GM06990 (cell line): ENCODE measurements around the gene GRM4.

Experiments used
- DNase-seq: peaks from one replicate; pipeline ENCODE4 v3.0.0-alpha.2; 2011; ENCODE audit not compliant: insufficient read length; ENCODE audit errors: extremely low read depth
- H3K27me3 ChIP-seq: replicated peaks from 2 replicates; pipeline ENCODE4 v1.6.0; 2011; ENCODE audit warnings: low read length; ENCODE audit not compliant: control insufficient read depth, insufficient read depth
- H3K36me3 ChIP-seq: 2 replicates; pipeline ENCODE4 v1.5.1; 2011; ENCODE audit warnings: low read length; ENCODE audit not compliant: control insufficient read depth, insufficient read depth
- H3K4me3 ChIP-seq: replicated peaks from 2 replicates; pipeline ENCODE4 v1.5.1; 2011; ENCODE audit warnings: low read depth, mild to moderate bottlenecking, control low read depth, low read length
- TF ChIP-seq, protein P1 (sequence below): IDR thresholded peaks from 2 replicates; pipeline ENCODE4 v1.5.1; 2011; ENCODE audit warnings: low read length, control low read depth, mild to moderate bottlenecking, inconsistent platforms; ENCODE audit not compliant: insufficient read depth, poor library complexity, severe bottlenecking

The GRM4 gene

DNA sequence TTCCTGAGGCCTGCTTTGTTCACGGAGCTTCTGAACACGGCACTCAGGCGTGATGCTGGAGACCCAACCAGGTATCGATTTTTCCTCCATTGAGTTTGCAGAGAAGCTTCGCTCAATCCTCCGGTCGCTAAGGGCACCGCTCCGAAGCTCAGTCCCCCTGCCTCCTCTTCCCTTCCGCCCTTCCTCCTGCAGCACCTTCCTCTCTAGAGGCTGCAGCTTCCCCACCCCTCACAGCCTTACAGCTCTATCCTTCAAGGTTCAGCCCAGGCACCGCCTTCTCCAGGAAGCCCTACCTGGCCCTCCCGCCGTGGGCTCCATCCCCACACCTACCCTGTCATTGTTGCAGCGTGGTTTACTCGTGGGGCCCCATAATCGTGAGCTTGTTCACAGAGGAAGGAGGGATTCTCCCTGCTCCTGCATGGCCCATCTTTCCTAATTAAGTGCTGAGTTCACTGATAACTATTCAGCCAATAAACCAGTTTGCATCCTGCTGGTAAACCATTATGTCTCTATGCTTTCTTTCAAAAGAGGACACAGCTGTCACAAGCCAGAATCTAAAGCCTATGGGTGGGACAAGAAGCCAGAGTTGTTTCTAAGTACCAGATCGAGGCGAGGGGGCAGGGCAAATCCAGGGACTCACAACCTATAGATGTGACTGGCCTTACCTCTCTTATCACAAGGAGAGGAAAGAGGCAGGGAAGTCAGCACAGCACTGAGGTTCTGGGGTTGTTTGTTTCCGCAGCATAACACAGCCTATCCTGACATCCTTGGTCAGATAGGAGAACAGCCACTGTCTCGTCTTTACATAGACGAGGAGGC is 152.0 kb downstream of the GRM4 start:
- no peaks in the 10 kb centered on the region for H3K36me3 ChIP-seq
- TF ChIP-seq, protein P1, sequence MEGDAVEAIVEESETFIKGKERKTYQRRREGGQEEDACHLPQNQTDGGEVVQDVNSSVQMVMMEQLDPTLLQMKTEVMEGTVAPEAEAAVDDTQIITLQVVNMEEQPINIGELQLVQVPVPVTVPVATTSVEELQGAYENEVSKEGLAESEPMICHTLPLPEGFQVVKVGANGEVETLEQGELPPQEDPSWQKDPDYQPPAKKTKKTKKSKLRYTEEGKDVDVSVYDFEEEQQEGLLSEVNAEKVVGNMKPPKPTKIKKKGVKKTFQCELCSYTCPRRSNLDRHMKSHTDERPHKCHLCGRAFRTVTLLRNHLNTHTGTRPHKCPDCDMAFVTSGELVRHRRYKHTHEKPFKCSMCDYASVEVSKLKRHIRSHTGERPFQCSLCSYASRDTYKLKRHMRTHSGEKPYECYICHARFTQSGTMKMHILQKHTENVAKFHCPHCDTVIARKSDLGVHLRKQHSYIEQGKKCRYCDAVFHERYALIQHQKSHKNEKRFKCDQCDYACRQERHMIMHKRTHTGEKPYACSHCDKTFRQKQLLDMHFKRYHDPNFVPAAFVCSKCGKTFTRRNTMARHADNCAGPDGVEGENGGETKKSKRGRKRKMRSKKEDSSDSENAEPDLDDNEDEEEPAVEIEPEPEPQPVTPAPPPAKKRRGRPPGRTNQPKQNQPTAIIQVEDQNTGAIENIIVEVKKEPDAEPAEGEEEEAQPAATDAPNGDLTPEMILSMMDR, result no peak
- H3K27me3 ChIP-seq, result no peaks in the 10 kb centered on the region; the same call in 1 of the 2 replicates
- no peak overlapping the region for H3K4me3 ChIP-seq
- DNase-seq, result no peak

DNA sequence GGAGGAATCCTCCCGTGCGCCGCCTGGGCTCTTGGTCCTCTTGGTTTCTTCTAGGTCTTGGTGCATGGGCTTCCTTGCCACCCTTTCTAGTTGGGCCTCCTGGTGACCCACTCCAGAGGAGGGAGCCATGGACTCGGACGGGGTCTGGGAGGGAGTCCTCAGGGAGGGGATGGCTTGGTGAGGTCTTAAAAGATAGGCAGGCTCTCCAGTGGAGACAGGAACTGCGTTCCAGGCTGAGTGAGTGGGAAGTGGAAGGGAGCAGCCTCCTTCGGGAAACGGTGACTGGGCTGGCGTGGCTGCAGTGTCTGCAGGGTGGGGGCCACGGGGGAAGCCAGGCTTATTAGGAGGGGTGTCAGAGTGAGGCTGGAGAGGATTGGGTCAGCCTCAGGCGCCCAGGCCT is 152.8 kb downstream of the GRM4 start:
- DNase-seq, result no peak
- no peaks in the 10 kb centered on the region for H3K36me3 ChIP-seq
- no peaks in the 10 kb centered on the region; the same call in 1 of the 2 replicates for H3K27me3 ChIP-seq
- TF ChIP-seq, protein P1, result no peak
- H3K4me3 ChIP-seq, result no peak overlapping the region

DNA sequence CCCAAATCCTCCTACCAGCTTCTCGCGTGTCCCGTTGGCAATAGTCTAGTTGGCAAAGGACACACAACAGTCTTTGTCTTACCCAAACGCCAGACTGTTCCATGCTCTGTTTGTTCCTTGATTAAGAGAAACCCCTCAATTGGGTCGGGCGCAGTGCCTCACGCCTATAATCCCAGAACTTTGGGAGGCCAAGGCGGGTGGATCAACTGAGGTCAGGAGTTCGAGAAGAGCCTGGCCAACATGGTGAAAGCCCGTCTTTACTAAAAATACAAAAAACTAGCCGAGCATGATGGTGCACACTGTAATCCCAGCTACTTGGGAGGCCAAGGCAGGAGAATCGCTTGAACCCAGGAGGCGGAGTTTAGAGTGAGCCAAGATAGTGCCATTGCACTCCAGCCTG is 153.7 kb downstream of the GRM4 start:
- TF ChIP-seq, protein P1, result no peak
- no peak for DNase-seq
- Histone ChIP-seq H3K4me3 (no peak overlapping the region), H3K36me3 (no peaks in the 10 kb centered on the region), H3K27me3 (no peaks in the 10 kb centered on the region; the same call in 1 of the 2 replicates)

DNA sequence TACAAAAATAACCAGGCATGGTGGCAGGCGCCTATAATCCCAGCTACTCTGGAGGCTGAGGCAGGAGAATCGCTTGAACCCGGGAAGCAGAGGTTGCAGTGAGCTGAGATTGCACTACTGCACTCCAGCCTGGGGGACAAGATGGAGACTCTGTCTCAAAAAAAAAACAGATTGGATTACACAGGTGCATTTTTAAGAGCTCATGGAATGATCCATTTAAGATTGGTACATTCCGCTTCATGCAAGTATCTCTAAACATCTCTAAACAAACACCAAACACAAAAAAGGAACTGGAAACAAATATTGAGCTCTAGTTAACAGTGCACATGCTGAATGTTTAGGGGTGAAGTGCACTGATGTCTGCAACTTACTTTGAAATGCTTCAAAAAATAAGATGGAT is 154.3 kb downstream of the GRM4 start:
- Histone ChIP-seq H3K36me3 (no peaks in the 10 kb centered on the region), H3K27me3 (no peaks in the 10 kb centered on the region; the same call in 1 of the 2 replicates), H3K4me3 (no peak overlapping the region)
- no peak for DNase-seq
- TF ChIP-seq, protein P1, result no peak

DNA sequence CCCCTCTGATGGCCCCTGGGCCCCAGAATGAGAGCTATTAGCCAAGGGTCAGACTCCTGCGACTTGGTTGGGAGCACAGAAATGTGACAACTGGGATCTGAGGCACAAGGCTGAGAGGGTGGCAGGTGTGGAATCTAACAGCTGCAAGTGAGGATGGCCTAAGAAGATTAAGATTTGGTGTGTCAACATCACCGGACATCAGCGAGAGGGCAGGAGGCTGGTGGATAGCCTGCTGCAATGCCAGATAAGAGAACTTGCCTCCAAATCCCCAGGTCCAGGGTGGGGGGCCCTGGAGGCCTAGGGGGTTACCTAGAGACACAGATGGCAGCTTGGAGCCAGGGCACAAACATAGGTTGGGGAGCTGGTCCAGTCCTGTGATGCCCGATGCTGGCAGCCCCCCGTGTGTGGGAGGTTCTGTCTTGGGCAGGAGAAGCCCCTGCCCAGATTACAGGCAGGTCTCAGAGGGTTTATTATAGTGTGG is 155.8 kb downstream of the GRM4 start:
- no peak for DNase-seq
- no peak overlapping the region for H3K4me3 ChIP-seq
- H3K27me3 ChIP-seq, result no peaks in the 10 kb centered on the region; the same call in 1 of the 2 replicates
- TF ChIP-seq, protein P1, result no peak
- no peaks in the 10 kb centered on the region for H3K36me3 ChIP-seq
